ENCODE results near the gene GRM4. TPM values are rescaled to one million over a fixed set of nuclear protein-coding genes. Genes with fewer than 3 reads are reported as not detected.

GRM4 gene
- total RNA-seq, 8 experiments from 2014 or later: 0.56 to 4.3 (median 1.0) TPM

DNA sequence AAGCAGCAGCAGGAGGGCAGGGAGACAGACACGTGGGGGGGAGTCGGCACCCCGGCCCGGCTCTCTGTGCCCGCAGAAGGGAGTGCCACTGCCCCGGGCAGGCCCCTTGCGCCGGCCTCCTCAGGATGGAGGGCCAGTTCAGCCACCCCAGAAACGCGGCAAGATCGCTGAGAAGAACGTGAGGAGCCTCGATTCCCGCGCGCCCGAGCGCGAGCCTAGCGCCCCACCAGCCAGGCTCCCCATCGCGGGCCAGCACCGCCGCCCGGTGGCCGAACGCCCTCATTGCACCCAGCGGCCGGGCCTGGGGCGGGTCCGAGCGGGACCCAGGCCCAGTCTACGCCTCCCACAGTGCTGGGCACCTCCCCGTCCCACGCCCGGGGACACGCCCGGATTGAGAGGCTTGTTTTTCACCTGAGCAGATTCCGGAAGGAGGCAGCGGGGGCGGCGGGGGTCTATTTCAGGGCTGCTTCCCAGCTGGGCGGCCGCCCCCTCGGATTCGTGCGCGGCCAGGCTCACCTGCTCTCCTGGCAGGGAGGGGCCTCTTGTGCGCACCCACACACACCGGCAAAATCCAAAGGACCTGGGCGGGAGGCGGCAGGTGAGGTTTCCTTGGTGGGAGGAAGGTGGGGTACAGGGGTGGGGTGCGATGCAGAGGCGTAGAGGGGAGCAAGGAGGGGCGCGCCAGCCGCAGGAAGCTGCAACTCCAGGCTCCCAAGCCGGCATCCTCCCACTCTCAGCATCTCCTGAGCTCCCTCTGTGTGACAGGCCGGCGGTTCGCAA is 9.0 kb upstream of the GRM4 start:
- H3K4me1 ChIP-seq (replicated peaks in 1 of 2): peaks cover 21 to 24% of the 10 kb centered on the region in 2 donors
- H3K4me3 ChIP-seq: peak overlapping the region in 4 of 5 donors; percentile 9 to 28 (median 23)
- in situ Hi-C loops (cut with MboI; ENCODE audit: low pct_unique_long_range_greater_than_20kb in 2 of 9, low sequenced_read_pairs in 9 of 9, unreplicated experiment in 9 of 9): loop anchor here in 8 of 9 experiments (10.0 to 25.0 kb wide), 6 partner anchors 100 to 568 kb away; partner anchors contain the start of genes BAK1 (in 4 of the 8) and UQCC2 (in 1 of the 8)
- ATAC-seq (replicated peaks in 6 of 8): peak; percentile 74 to 97 (median 86)
- WGBS, 10 experiments: 0 to 8% (median 0%) methylated on average over 2 to 28 of the region's 61 CpGs; no CpG with 5 or more reads in 6 of the 10 experiments
- H3K27ac ChIP-seq: no peak overlapping the region

DNA sequence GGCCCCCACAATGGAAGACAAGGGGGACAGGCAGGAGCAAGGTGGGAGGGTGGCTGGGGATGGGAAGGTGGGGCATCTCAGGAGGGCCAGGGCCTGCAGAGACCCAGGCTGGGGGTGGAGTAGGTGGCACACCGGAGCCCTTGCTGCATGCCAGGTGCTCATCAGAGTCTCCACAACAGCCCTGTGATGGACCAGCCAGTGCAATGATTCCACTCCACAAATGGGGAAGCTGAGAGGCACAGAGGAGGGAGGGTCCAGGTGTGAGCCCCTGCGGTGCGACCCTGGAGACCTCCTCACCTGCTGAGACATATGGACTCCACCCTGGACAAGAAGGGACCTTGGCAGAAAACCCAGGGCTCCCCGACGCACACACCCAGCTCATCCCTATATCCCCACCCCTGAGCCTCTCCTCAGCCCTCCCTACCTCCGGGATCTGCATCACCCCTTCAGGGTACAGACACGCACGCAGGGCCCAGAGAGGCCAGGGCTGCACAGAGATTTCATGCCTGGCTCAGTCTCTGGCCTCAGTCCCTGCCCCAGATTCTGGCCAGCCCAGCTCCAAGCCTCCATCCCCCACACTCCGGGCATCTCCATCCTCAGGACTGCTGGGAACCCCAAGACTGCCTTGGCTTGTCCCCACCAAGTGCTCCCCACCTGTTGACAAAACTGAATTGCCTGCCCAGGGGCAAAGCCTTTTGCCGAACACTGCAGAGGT is 7.1 kb upstream of the GRM4 start:
- Histone ChIP-seq H3K4me3 (no peak overlapping the region), H3K4me1 (replicated peaks in 1 of 2) (peaks cover 34 to 41% of the 10 kb centered on the region in 2 donors), H3K27ac (no peak overlapping the region)
- in situ Hi-C loops (cut with MboI; ENCODE audit: low pct_unique_long_range_greater_than_20kb in 2 of 9, low sequenced_read_pairs in 9 of 9, unreplicated experiment in 9 of 9): loop anchor here in 8 of 9 experiments (10.0 to 25.0 kb wide), 6 partner anchors 98 to 566 kb away; partner anchors contain the start of genes BAK1 (in 4 of the 8) and UQCC2 (in 1 of the 8)
- ATAC-seq (replicated peaks in 6 of 8): no peak
- WGBS, 10 experiments: 76 to 80% methylated on average over 1 to 2 of the region's 10 CpGs; no CpG with 5 or more reads in 8 of the 10 experiments

DNA sequence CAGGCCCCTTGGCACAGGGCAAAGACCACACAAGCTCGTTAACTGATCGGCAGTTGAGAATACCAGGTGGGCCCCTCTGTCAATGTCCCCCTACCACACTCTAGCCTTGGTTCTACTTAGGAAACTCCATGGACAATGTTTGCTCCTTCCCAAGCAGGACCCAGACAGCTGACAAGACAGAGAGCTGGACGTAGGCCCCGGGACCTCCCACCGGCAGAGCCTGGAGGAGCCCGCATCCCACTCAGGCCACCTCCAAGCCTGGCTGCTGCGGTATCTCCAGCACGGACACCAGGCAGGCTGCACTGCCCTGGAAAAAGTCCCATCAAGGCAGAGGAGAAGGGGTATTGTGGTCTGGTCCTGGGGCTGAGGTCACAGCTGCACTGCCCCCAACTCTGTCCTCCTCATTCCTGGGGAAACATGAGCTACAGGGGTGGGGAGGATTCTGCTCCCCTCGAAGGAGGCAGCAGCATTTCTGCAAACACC is 6.2 kb upstream of the GRM4 start:
- in situ Hi-C loops (cut with MboI; ENCODE audit: low pct_unique_long_range_greater_than_20kb in 2 of 9, low sequenced_read_pairs in 9 of 9, unreplicated experiment in 9 of 9): loop anchor here in 8 of 9 experiments (10.0 to 25.0 kb wide), 6 partner anchors 97 to 565 kb away; partner anchors contain the start of genes BAK1 (in 4 of the 8) and UQCC2 (in 1 of the 8)
- no peak for ATAC-seq (replicated peaks in 6 of 8)
- peaks cover 34 to 41% of the 10 kb centered on the region in 2 donors for H3K4me1 ChIP-seq (replicated peaks in 1 of 2)
- H3K27ac ChIP-seq: no peak overlapping the region
- H3K4me3 ChIP-seq: no peak overlapping the region
- WGBS, 10 experiments: 0 to 83% (median 48%) methylated on average over 1 to 5 of the region's 9 CpGs; no CpG with 5 or more reads in 4 of the 10 experiments

DNA sequence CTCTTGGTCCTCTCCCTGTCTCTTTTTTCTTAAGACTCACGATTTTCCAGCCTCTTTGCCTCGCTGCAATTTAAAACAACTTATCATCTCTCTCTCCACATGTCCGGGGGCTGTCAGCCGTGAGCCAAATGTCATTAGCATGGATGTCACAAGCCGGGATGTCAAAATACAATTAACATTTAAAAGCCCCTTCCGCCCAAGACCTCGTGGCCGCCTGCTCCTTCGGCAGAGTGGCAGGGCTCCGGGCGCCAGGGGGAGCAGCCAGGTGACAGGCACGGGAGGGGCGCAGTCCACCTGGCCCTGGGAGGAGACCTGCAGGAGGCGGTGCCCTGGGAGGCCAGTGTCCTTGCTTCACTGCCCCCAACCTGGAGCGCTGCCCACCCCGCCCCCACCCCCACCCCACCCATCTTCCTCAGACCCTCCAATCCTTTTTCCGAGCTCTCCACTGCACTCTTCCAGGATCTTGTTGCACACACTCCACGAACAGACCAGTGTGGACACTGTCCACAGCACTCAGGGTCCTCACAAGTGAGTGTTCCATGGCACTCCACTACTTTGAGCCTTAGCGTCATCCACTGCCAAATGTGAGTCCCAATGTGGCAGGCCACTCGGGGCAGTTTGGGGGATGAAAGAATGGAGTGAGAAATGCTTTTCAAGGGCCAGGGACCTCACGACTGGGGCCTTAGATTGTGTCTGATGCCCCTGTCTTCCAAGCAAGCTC is 5.6 kb upstream of the GRM4 start:
- Histone ChIP-seq H3K27ac (no peak overlapping the region), H3K4me3 (no peak overlapping the region), H3K4me1 (replicated peaks in 1 of 2) (peaks cover 34 to 41% of the 10 kb centered on the region in 2 donors)
- 0 to 50% (median 23%) methylated on average over 3 to 5 of the region's 21 CpGs; no CpG with 5 or more reads in 3 of the 10 experiments for WGBS, 10 experiments
- peak in 7 of 8 experiments; percentile 35 to 76 (median 47) for ATAC-seq (replicated peaks in 6 of 8)
- in situ Hi-C loops (cut with MboI; ENCODE audit: low pct_unique_long_range_greater_than_20kb in 2 of 9, low sequenced_read_pairs in 9 of 9, unreplicated experiment in 9 of 9): loop anchor here in 8 of 9 experiments (10.0 to 25.0 kb wide), 6 partner anchors 97 to 564 kb away; partner anchors contain the start of genes BAK1 (in 4 of the 8) and UQCC2 (in 1 of the 8)

DNA sequence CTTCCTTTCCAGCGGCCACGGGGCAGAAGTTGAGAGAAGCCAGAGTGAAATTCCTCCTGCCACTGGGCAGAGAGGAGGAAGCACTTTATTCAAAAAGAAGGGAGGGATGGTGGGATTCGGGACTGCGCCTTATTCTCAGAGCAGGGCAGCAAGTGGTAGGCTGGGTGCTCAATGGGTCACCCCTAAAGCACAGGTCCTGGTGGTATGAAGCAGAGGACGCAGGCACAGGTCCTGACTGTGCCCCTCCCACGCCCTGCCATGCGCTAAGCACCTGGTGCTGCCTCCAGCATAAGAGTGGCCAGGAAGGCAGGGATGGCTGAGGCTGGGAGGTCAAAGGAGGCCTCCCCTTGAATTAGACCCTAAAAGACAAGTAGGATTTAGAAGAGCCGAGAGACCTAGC is 4.9 kb upstream of the GRM4 start:
- Histone ChIP-seq H3K4me3 (no peak overlapping the region), H3K4me1 (replicated peaks in 1 of 2) (peaks cover 34 to 45% of the 10 kb centered on the region in 2 donors), H3K27ac (no peak overlapping the region)
- peak in 3 of 8 experiments; percentile 3 to 4 (median 4) for ATAC-seq (replicated peaks in 6 of 8)
- WGBS, 10 experiments: 20 to 80% (median 29%) methylated on average over 1 to 8 of the region's 8 CpGs; no CpG with 5 or more reads in 5 of the 10 experiments
- in situ Hi-C loops (cut with MboI; ENCODE audit: low pct_unique_long_range_greater_than_20kb in 2 of 9, low sequenced_read_pairs in 9 of 9, unreplicated experiment in 9 of 9): loop anchor here in 8 of 9 experiments (10.0 to 25.0 kb wide), 6 partner anchors 96 to 563 kb away; partner anchors contain the start of genes BAK1 (in 4 of the 8) and UQCC2 (in 1 of the 8)

DNA sequence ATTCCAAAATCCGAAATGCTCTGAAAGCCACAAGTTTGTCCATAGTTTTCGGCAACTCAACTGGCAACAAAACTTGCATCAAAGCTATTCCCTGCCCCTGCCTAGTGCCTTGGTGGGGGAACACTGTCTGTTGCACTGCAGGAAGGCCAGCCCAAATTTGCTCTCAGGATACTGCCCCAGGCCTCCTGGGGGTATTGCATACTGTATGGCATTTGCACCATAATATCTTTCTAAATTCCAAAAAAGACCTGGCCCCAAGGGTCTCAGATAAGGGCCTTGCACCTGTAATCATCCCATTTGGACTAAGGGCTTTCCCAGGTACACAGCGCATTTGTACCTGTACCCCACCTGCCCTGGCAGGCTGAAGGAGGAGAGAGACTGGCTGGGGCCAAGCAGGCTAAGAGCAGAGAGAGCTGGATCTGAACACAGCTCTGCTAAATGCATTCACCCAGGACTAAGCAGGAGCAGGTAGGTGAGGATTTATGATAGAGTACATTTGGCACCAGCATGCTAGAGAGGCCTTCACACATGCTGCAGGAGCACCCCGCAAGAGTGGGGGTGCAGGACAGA is 4.0 kb upstream of the GRM4 start:
- H3K27ac ChIP-seq: no peak overlapping the region
- no peak for ATAC-seq (replicated peaks in 6 of 8)
- H3K4me1 ChIP-seq (replicated peaks in 1 of 2): peaks cover 34 to 46% of the 10 kb centered on the region in 2 donors
- no peak overlapping the region for H3K4me3 ChIP-seq
- in situ Hi-C loops (cut with MboI; ENCODE audit: low pct_unique_long_range_greater_than_20kb in 2 of 9, low sequenced_read_pairs in 9 of 9, unreplicated experiment in 9 of 9): loop anchor here in 8 of 9 experiments (10.0 to 25.0 kb wide), 6 partner anchors 95 to 563 kb away; partner anchors contain the start of genes BAK1 (in 4 of the 8) and UQCC2 (in 1 of the 8)
- 20 to 100% (median 73%) methylated on average over 1 to 3 of the region's 4 CpGs; no CpG with 5 or more reads in 4 of the 10 experiments for WGBS, 10 experiments

DNA sequence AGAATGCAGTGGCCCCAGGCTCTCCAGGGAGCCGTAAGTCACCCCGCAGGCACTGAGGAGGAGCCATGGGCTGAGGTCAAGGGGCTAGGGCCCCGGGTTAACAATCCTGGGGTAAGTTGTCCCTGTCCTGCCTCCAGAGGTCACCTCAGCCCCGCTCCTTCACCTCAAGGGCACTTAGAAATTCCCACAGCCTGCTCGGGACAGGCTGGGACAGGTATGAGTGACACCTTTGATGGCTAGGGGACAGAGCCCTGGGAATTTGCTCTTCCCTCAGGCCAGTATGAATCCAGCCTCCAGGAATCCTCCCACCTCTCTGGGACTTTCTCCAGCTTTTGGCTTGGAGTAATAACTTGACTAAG is 3.5 kb upstream of the GRM4 start:
- in situ Hi-C loops (cut with MboI; ENCODE audit: low pct_unique_long_range_greater_than_20kb in 2 of 9, low sequenced_read_pairs in 9 of 9, unreplicated experiment in 9 of 9): loop anchor here in 3 of 9 experiments (25.0 kb wide), 1 partner anchor 387 kb away; no protein-coding TSS in a partner anchor
- ATAC-seq (replicated peaks in 6 of 8): no peak
- peaks cover 34 to 42% of the 10 kb centered on the region in 2 donors for H3K4me1 ChIP-seq (replicated peaks in 1 of 2)
- 13 to 51% (median 37%) methylated on average over 1 to 5 of the region's 5 CpGs; no CpG with 5 or more reads in 4 of the 10 experiments for WGBS, 10 experiments
- H3K4me3 ChIP-seq: no peak overlapping the region
- no peak overlapping the region for H3K27ac ChIP-seq

DNA sequence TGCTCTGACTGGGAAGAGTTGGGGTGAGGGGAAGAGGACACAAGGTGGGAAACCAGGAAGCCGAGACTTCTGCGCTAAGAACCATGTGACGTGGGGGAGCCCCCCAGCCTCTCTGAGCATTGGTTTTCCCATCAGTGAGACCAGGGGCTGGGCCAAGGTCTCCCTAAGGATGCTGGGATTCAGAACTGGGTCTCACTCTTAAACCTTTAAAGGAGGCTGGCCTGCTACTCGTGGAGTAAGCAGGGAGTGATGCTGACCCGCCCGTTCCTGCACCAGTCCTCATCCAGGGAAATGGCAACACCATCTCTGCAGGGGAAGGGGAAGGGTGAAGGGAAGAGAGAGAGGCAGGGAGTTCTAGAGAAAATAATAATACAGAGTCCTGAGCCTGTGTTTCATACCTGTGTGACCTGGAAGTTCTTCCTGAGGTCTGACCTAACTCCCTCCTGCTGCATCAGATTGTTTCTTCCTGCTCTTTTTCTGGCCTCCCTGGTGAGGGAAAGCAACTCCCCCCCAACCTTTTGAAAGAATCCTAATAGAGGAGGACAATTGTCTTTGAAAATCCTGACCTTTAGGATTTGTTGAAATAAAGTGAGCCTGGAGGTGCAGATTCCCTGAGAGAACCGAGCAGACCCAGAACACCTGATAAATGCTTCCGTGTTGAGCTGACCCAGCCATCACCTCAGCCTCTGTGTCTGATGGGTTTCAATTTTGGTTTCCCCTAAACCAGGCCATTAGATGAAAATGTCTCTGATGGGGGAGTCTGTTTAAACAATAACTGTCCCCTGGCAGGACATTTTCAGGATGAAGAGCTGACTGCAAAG is 3.0 kb upstream of the GRM4 start:
- ATAC-seq (replicated peaks in 6 of 8): no peak
- Histone ChIP-seq H3K4me1 (replicated peaks in 1 of 2) (peaks cover 34 to 41% of the 10 kb centered on the region in 2 donors), H3K27ac (no peak overlapping the region), H3K4me3 (no peak overlapping the region)
- in situ Hi-C loops (cut with MboI; ENCODE audit: low pct_unique_long_range_greater_than_20kb in 2 of 9, low sequenced_read_pairs in 9 of 9, unreplicated experiment in 9 of 9): loop anchor here in 3 of 9 experiments (25.0 kb wide), 1 partner anchor 387 kb away; no protein-coding TSS in a partner anchor
- 10 to 80% (median 67%) methylated on average over 2 to 6 of the region's 8 CpGs; no CpG with 5 or more reads in 4 of the 10 experiments for WGBS, 10 experiments

DNA sequence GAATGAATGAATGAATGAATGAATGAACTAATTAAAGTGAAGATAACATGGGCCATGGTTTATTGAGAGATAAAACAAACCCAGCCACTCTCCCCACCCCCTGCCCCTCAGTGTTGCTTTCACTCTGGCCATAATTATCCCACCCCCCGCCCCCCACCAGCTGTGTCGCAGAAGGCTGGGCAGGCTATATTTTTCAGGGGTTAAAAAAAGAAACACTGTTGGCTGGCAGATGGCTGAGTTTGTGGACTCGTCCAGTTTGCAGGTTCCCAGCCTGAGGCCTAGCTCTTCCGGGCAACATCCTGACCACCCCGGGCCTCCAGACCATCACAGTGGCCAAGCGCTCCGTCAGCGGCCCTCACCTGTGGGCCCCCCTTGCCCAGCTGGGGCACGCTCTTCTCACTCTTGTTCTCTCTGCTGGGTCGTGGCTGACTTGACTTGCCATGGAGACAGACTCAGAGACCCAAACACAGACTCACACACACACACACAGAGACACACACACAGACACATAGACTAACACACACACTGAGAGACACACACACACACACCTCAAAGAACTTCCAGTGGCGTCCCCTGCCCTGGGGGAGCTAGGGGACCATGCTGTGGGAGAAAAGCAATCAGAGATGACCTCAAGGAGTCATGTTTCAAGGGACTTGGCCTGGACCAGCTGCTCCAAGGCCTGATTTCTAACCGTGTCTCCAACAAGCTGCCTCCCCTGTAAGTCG is 2.2 kb upstream of the GRM4 start:
- WGBS, 10 experiments: 0 to 69% (median 45%) methylated on average over 1 to 8 of the region's 13 CpGs; no CpG with 5 or more reads in 4 of the 10 experiments
- in situ Hi-C loops (cut with MboI; ENCODE audit: low pct_unique_long_range_greater_than_20kb in 2 of 9, low sequenced_read_pairs in 9 of 9, unreplicated experiment in 9 of 9): loop anchor here in 3 of 9 experiments (25.0 kb wide), 1 partner anchor 386 kb away; no protein-coding TSS in a partner anchor
- no peak overlapping the region for H3K27ac ChIP-seq
- ATAC-seq (replicated peaks in 6 of 8): no peak
- no peak overlapping the region for H3K4me3 ChIP-seq
- H3K4me1 ChIP-seq (replicated peaks in 1 of 2): peaks cover 40 to 49% of the 10 kb centered on the region in 2 donors

DNA sequence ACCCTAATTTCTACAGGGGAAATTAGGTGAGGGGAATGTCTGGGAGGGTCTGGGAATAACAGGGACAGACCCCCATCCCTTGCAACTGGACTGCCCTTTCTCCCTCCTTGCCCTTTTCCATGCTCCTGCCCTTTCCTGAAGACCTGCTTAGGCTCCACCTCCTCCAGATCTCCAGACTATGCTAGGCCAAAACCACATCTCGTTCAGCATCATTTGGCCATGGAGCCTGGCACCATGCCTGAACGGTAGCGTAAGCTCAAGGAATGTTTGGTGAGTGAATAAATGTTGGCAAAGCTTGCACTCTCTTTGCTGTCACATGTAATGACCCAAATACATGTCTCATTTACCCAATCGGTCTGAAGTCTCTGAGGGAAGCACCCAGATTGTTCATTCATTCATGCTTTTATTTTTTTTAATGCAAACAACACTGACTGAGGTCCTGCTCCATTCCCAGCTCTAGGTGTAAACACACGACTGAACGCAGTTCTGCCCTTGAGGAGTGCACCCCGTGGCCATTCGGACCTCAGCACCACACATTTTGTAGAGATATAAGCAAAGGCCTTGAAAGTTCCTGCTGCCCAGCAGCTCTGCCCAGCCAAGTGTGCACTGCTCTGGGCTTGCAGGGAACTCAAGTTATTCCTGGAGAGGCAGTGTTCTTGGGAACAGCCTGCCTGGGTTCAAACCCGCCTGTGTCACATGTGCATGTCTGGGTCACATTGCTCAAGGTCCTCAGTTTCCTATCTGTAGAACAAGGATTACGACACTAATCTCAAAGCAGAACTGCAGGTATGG is 1.1 kb upstream of the GRM4 start:
- WGBS, 10 experiments: 73 to 100% (median 81%) methylated on average over 1 to 8 of the region's 10 CpGs; no CpG with 5 or more reads in 3 of the 10 experiments
- Histone ChIP-seq H3K27ac (no peak overlapping the region), H3K4me3 (no peak overlapping the region), H3K4me1 (replicated peaks in 1 of 2) (peaks cover 42 to 58% of the 10 kb centered on the region in 2 donors)
- no peak for ATAC-seq (replicated peaks in 6 of 8)
- in situ Hi-C loops (cut with MboI; ENCODE audit: low pct_unique_long_range_greater_than_20kb in 2 of 9, low sequenced_read_pairs in 9 of 9, unreplicated experiment in 9 of 9): loop anchor here in 3 of 9 experiments (25.0 kb wide), 1 partner anchor 385 kb away; no protein-coding TSS in a partner anchor
